GM23338 (cell line): ENCODE measurements around the gene ZNF488.

Source experiments
- CREB1 ChIP-seq: fragments of 250-450 bp; sonication (Bioruptor Pico); IDR thresholded peaks from 2 replicates; pipeline ENCODE4 v1.5.0; 2020; ENCODE audit warnings: low read depth, mild to moderate bottlenecking, moderate library complexity
- CTCF ChIP-seq, 2 experiments: fragments of 200-600 bp in 1 of 2; sonication (generic) in 1 of 2; conservative IDR thresholded peaks; 2 replicates each; pipeline versions ENCODE4 v1.5.1 to v1.6.1; 2016 to 2017; ENCODE audit warnings: antibody characterized with exemption in 2 of 2, low read depth in 2 of 2, mild to moderate bottlenecking in 2 of 2, moderate library complexity in 1 of 2
- EZH2 ChIP-seq: fragments of 200-600 bp; sonication (generic); IDR thresholded peaks from one replicate; pipeline ENCODE4 v1.8.0; 2017; ENCODE audit warnings: antibody characterized with exemption, mild to moderate bottlenecking, low read depth; ENCODE audit not compliant: unreplicated experiment
- EZH2phosphoT487 ChIP-seq: fragments of 200-600 bp; sonication (generic); IDR thresholded peaks from one replicate; pipeline ENCODE4 v1.8.1; 2018; ENCODE audit warnings: antibody characterized with exemption; ENCODE audit not compliant: unreplicated experiment
- JUNB ChIP-seq: IDR thresholded peaks from one replicate; pipeline ENCODE4 v1.6.1; 2016; ENCODE audit warnings: antibody characterized with exemption; ENCODE audit not compliant: unreplicated experiment
- NANOG ChIP-seq: IDR thresholded peaks from 2 replicates; pipeline ENCODE4 v1.6.1; 2016; ENCODE audit warnings: antibody characterized with exemption, borderline replicate concordance
- POLR2AphosphoS5 ChIP-seq: IDR thresholded peaks from 2 replicates; pipeline ENCODE4 v1.6.1; 2016; ENCODE audit warnings: antibody characterized with exemption, low read depth
- STAT1 ChIP-seq: IDR thresholded peaks from one replicate; pipeline ENCODE4 v1.6.1; 2016; ENCODE audit warnings: antibody characterized with exemption; ENCODE audit not compliant: unreplicated experiment
- ZNF331 ChIP-seq: fragments of 250-450 bp; sonication (Bioruptor Pico); IDR thresholded peaks from 2 replicates; pipeline ENCODE4 v1.5.0; 2020; ENCODE audit warnings: low read depth, mild to moderate bottlenecking, moderate library complexity
- ZNF462 ChIP-seq: fragments of 250-450 bp; sonication (Bioruptor Pico); IDR thresholded peaks from 2 replicates; pipeline ENCODE4 v1.5.0; 2020; ENCODE audit warnings: mild to moderate bottlenecking, moderate library complexity
- TF ChIP-seq, protein P1 (sequence below): IDR thresholded peaks from one replicate; pipeline ENCODE4 v1.6.1; 2018; ENCODE audit warnings: antibody characterized with exemption; ENCODE audit not compliant: unreplicated experiment

DNA sequence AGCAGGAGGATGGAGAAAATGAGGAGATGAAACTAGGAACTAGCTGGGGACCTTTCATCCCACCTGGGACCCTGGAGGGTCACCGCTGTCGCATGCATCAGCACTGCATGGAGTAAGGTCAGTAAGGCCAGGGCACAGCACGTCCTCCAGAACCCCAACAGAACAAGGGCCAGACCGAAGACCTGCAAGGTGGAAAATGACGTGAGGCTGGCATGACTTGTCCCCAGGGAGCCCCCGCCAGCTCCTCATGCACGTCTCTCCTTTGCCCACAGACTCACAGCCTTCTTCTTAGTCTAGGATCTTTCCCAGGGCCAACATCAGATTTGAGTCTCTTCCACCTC, 4.7 kb downstream of the ZNF488 start:
- TF ChIP-seq POLR2AphosphoS5 (no peak), CTCF (conservative IDR thresholded peaks at IDR 0.05; ENCODE audit: low read depth in 2 of 2) (no peak), EZH2 (no peak), STAT1 (no peak), EZH2phosphoT487 (no peak), ZNF331 (CRISPR knock-in tag) (no peak), CREB1 (no peak), NANOG (no peak), JUNB (no peak), ZNF462 (CRISPR knock-in tag) (no peak)
- TF ChIP-seq, protein P1, sequence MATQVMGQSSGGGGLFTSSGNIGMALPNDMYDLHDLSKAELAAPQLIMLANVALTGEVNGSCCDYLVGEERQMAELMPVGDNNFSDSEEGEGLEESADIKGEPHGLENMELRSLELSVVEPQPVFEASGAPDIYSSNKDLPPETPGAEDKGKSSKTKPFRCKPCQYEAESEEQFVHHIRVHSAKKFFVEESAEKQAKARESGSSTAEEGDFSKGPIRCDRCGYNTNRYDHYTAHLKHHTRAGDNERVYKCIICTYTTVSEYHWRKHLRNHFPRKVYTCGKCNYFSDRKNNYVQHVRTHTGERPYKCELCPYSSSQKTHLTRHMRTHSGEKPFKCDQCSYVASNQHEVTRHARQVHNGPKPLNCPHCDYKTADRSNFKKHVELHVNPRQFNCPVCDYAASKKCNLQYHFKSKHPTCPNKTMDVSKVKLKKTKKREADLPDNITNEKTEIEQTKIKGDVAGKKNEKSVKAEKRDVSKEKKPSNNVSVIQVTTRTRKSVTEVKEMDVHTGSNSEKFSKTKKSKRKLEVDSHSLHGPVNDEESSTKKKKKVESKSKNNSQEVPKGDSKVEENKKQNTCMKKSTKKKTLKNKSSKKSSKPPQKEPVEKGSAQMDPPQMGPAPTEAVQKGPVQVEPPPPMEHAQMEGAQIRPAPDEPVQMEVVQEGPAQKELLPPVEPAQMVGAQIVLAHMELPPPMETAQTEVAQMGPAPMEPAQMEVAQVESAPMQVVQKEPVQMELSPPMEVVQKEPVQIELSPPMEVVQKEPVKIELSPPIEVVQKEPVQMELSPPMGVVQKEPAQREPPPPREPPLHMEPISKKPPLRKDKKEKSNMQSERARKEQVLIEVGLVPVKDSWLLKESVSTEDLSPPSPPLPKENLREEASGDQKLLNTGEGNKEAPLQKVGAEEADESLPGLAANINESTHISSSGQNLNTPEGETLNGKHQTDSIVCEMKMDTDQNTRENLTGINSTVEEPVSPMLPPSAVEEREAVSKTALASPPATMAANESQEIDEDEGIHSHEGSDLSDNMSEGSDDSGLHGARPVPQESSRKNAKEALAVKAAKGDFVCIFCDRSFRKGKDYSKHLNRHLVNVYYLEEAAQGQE, result no peak
